Muscle of back (tissue), 11 donors: ENCODE data around the gene SCN7A. TPM values are rescaled to one million over a fixed set of nuclear protein-coding genes. Genes with fewer than 3 reads are reported as not detected.
"Not testable (repeated sequence)": the region's sequence is repeated elsewhere in the genome, so short reads cannot be mapped to it uniquely, and the experiment has no call there.

ENCODE experiments used
- DNase-seq, 3 donors: peaks; one replicate each; pipeline versions ENCODE4 v3.0.0 to v3.0.0-alpha.2; 2013
- polyA plus RNA-seq, 10 donors: library from polyadenylated mRNA; unstranded; fragments of 120-200 nt; gene quantifications; one replicate each; pipeline ENCODE4 v1.2.1, GENCODE V29; 2013; ENCODE audit not compliant: insufficient read length in 10 of 10

SCN7A gene
- polyA plus RNA-seq, 10 donors = 42.8 to 85.7 (median 55.6) TPM

- no peak for DNase-seq
Measured at GRCh38 chr2:166360426-166360825, 133.6 kb downstream of the SCN7A start.

- not testable (repeated sequence) for DNase-seq
Measured at GRCh38 chr2:166357950-166358321, 136.1 kb downstream of the SCN7A start.

GRCh38 chr2:166357068-166357949 lies 136.7 kb downstream of the SCN7A start:
- DNase-seq = no peak

Other genes with a start within 250 kb of the SCN7A start
- gene SCN9A, start 118.3 kb downstream of the SCN7A start, polyA plus RNA-seq = 1 to 10 TPM; 2.2 to 4.5 (median 3.3) TPM